NCI-H2171 (cell line): ENCODE data around the gene GALNT6.

Experiments
- DNase-seq: peaks from one replicate; lab custom pipeline; 2025; lab: John Stamatoyannopoulos, UW

The GALNT6 gene

DNA sequence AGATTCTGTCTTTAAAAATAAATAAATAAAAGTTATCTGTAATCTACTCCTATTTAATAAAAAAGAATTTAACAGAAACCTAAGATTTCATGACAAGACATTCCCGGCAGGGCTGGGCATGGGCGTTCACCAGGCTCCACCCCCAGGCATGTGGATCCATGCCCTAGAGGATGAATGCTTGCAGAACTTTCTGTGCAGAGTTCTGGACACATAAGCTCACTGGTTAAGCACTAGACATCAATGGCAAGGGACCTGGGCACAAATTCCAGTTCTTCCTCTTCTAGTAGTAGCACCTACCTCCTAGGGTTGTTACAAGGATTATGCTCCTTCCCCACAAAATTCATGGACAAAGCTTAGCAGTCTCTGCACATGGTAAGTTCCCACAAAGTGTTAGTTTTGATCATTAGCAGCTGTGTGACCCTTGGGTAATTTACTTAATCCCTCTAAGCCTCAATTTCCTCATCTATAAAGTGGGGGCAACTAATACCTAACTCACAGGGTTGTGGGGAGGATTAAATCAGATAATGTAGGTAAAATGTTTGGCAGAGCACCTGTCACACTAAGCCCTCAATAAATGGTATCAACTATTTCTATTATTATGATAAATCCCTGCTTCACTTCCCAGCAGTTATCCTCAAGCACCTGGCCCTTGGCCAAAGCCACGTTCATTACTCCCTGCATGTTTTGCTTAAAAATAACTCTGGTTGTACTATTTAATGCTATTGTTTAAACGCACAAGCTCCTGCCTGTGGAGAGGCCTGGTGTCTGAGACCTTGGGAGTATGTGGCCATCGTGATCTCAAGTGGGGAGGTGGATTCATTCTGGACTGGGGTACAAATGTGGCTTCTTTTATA, 9.8 kb downstream of the GALNT6 start:
- no peak for DNase-seq

DNA sequence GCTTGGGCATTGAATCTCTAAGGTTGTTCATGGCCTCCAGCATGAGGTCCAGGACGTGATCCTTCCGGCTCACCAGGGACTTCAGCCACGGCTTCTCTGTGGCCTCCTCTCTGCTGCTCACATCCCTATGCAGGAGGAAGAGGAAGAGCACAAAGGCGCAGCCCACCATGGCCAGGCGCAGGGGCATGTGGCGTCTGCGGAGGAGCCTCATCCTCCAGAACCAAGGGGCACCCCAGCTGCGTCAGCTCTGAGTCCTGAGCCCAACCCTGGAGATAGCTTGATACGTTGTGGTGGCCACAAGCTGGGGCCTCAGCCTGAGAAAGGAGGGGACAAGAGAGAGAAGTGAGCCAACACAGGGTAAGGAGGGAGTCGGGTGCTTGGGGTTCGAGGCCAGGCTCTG, 11.6 kb downstream of the GALNT6 start:
- DNase-seq: no peak

DNA sequence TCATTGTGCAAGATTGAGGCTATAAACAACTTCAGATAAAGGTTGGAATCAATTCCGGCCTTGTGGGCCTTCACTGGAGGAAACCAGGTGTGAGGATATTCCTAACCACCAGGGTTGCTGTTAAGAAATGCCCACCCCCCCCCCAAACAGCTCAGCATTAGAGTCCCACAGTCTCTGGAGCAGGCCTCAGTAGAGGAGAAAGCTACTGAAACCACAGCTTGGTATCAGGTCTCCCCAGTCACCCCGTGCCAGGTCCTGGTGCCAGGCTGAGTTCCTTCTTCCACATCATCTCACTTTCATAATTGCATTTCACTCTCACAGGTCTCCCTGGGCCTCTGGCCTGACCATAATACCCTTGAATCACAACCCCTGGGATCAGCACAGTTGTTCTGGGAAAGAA, 12.5 kb downstream of the GALNT6 start:
- DNase-seq: no peak

DNA sequence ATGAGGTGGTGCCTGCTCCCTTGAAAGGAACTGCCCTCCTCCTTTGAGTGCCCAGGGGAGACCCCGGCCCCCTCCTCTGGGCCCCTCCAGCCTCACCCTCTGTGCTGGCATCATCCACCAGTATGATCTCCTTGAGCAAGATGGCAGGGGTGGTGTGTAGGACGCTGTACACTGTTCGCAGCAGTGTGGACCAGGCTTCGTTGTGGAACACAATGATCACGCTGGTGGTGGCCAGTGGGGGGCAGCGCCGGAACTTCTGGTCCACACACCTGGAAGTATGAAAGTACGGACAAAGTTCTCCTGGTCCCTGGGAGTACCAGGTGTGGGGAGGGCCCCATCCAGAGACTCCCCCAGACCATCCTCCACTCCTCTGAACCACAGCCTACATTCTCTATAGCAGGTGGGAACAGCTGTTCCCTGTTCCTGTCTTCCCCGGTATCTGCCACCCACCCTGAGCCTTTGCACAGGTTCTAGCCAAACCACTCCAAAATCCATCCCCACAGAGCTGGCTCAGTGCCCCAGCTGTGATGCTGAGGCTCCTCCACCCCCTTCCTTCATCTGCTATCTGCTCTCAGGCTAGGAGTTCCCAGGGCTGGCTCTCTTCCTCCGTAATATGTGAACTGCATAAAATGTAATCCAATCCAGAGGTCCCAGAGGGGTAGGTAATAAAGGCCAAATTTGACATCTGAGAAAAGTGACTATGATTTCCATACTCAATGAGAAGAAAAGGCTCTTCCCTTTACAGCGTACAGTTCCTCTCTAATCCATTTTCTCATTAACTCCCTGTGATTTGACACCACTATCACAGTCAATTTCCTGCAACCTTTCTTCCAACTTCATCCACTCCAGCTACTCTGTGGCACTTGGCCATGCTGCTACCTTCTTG, 13.9 kb downstream of the GALNT6 start:
- DNase-seq: peak; percentile 89

DNA sequence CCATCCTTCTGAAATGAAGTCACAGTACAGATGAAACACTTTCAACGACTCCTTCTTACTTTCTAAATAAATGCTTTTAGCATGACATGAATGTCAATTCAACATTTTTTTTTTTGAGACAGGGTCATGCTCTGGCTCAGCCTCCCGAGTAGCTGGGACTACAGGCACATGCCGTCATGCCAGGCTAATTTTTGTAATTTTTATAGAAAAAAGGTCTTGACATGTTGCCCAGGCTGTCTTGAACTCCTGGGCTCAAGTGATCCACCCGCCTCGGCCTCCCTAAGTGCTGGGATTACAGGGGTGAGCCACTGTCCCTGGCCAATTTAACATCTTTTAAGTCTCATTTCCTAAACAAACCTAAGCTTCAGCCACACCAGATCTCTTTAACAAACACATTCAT, 16.4 kb downstream of the GALNT6 start:
- DNase-seq: no peak

DNA sequence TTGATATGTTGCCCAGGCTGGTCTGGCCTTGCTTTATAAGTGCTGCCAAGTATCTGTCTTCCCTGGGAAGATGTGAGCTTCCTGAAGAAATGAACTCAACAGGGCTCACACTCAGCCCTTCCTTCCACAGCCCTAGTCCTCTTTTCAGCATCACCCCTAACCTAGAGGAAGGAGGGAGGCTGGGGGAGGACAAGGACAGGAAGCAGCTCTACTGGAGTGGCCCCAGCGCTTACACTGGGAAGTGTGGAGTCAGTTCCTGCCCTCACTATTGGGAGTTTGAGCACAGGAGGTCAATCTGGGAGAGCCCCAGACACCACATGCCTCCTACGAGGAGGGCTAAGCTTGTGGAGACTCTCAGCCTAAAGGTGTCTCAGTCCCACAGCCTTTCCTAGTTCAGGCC, 16.8 kb downstream of the GALNT6 start:
- DNase-seq: no peak

DNA sequence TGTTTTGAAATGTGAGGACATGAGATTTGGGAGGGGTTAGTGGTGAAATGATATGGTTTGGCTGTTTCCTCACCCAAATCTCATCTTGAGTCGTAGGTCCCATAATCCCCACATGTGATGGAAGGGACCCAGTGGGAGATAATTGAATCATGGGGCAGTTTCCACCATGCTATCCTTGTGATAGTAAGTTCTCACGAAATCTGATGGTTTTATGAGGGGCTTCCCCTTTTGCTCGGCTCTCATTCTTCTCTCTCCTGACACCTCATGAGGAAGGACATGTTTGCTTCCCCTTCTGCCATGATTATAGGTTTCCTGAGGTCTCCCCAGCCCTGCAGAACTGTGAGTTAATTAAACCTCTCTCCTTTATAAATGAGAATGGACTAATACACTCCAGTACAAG, 18.0 kb downstream of the GALNT6 start:
- no peak for DNase-seq

DNA sequence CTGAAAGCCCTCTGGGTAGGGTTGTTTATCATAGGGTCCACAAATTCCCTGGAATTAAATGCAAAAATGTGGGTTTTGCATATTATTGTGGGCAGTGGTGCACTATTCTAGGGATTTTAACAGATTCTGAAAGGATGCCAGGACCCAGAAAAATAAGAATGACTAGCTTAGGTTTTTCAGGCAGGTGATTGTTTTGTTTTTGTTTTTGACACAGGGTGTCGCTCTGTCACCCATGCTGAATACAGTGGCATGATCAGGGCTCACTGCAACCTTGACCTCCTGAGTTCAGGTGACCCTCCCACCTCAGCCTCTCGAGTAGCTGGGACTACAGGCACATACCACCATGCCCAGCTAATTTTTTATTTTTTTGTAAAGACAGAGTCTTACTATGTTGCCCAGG, 19.2 kb downstream of the GALNT6 start:
- DNase-seq: no peak

DNA sequence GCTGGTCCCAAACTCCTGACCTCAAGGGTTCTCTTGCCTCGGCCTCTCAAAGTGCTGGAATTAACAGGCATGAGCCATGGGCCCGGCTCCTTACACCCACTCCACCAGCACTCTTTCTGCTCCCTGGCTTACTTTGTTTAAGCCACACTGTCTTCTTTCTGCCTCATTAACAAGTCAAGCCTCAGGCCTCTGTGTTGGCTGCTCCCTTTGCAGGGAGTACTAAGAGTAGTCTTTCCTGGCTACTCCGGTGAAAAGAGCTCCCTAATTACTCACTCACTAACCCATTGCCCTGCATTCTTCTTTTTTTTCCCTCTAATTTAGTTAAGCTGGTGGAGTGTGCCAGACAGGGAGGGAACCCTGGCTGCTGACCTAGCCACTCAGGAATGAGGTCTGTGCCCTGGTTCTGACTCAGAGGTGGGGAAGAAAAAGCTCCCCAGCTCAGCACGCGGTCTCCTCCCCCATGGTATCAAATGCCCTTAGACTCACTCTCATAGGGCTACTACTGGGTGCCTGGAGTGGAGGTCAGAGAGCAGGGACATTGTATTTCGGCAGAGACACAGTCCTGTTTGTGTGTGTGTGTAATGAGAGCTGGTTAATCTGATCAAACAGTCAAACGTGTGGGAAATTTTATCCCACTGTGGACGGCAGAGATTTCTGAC, 19.8 kb downstream of the GALNT6 start:
- DNase-seq: no peak

DNA sequence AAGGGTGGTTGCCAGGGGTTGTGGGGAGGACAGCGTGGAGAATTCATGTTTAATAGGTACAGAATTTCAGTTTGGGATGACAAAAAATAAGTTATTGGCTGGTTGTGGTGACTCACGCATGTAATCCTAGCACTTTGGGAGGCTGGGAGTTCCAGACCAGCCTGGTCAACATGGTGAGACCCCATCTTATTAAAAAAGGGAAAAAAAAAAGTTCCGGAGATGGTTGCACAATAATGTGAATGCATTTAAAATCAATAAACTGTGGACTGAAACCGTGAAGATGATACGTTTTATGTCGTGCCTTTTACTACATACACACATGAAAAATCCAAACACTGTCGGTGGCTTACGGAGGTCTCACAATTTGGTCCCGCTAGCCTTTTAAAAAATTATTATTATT, 20.5 kb downstream of the GALNT6 start:
- DNase-seq: no peak

DNA sequence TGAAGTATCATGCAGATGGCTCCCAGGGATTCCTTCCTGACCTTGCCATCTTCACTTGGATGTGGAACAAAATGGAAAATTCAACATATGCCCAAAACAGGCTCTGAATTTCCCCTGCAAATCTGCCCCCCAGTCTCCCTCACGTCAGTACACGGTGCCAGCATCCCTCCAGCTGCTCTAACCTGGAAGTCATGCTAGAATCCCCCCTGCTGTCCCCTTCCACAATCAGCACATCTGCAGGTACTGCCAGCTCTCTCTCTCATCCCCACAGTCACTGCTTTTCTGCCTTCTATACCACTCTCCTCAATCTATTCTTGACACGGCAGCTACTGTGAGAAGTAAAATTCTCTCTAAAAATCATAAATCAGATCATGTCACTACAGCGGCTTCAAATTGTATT, 21.6 kb downstream of the GALNT6 start:
- DNase-seq: no peak

DNA sequence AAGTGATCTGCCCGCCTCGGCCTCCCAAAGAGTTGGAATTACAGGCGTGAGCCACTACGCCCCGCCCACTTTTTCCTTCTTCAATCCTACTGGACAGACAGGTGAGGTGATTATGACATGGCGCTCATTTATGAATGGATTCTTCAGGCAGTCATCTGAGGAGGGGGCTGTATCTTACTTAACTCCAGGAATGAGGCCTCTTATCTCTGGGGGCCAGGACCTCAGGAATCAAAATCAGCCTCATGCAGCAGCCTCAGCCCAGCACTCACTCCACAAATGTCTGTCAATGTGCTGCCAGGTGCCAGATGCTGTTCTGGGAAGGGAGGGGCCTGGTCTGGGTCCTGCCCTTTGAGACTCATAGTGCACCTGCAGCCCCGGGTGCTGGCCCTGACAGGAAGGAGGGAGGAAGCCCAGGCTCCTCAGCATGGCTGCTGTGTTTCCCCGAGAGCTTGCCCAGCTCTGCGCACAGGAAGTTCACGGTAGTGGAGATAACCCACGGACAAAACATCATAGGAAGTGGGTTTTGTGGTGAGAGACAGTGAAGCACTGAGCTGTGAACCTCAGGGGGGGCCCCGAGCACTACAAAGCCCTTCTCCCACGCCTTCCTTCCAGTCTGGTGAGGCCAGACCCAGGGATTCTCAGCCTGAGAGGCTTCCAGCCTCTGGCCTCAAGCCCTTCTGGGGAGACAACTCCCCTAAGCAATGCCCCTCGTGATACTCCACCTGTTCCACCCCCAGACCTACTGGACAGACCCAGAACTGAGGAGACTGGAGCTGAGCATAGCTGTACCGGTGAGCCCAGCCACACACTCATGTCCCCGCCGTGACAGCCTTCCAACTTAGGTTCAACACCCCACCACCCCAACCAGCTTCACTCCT, 22.3 kb downstream of the GALNT6 start:
- DNase-seq: peak; percentile 40

DNA sequence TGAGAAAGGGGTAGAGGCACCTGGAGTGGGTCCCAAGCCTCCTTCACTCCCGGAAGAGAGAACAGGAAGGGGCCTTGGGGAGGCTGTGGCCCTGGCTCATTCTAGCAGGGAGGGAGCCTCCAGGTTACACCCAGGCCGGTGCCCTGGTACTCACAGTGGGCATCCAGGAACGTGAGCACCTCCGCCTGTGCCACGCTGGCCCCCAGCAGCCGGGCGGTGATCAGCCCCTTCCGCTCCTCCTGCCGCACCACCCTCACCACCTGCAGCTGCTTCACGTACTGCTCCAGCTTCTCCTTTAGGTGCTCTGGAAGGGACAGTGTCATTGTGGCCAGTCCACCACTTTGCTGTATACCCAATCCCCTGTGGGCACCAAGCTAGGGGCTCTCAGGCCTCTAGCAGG, 25.9 kb downstream of the GALNT6 start:
- DNase-seq: no peak

DNA sequence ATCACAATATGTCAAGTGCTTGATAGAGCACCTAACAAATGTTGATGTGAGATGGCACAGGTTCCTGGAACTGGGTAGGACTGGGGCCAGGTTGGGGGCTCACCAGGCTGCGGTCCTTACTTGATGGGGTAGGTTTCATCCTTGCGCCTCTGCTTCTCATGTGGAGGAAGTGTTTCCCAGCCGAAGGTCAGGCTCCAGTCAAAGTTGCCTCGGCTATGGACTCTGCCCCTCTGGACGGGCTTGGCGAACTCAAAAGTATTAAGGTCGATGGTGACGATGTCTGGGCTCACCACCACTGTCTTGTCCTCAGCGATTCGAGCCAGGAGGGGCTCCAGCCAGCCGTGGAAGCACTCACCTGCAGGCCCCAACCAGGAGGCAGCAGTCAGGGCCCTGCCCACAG, 27.2 kb downstream of the GALNT6 start:
- no peak for DNase-seq

DNA sequence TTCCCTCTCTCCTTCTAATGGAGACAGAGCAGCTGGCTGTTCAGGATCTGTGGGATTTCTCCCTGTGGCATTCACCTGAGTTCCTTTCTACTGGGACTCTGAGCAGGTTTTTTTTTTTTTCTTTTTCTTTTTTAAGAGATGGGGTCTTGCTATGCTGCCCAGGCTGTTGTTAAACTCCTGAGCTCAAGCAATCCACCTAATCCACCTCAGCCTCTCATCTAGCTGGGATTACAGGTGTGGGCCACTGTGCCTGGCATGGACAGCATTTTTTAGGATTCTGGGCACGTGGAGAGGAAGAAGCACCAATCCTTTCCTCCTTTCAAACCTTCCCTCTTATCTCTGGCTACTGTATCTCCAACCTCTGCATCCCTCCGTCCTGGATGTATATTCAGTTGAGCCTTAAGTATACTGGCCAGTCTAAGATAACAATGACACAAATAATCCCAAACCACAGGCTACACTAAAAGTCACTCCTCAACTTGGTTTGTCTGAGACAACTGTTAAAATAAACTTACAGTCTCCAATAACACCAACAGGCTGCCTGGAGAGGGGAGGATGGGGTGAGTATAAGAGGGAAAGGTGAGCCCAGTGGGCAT, 28.4 kb downstream of the GALNT6 start:
- DNase-seq: no peak

DNA sequence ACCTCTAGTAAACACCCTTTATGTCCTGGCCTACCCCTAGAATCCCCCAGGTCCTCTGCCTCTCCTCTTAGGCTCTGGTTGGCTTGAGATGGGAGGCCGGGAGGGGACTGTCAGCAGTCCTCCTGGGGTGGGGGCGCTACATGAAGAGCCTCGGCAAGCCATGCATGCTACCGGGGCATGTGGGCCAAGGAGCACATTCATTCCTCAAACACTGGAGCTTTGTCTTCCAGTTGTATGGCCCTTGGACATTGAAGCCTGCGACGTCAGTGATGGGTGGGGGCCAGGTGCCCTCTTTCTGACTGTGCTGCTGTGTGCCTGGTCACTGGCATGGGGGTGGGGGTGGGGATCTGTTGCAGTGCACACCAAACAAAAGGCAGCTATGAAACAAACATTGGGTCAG, 28.9 kb downstream of the GALNT6 start:
- DNase-seq: no peak

DNA sequence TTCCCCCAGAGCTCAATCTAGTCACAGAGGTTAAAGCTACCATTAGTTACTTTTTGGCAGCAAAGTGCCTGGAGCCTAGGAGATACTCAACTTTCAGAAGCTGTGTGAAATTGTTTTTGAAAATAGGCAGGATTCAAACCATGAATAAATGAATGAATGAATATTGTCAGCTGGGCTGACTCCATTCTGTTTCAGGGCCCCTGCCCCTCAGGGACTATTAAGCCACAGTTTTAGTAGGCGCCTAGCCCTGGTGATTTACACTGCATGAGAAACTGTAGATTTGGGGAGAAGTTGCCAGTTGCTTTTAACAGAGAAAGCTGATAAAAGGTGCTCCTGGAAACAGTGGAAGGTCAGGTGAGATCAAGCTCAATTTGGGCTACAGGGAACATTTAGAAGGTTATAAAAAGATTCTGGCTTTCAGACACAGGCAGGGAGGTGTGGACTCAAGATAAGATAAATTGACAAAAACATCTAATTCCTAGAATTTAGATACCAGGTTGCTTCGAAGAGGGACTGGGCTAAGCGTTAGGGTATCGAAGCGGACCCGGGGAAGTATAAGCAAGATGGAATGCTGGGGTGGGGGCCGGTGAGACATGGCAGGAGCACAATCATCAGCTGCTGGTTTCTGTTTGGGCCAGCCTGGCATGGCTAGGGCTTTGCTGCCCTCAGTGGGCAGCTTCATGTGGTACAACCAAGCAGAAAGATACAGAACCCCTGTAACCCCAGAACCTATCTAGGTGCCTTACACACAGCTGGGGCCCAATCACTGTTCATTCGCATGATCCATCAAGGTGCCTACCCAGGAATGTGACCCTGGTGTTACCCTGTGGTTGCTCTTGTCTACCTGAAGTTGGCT, 29.8 kb downstream of the GALNT6 start:
- DNase-seq: no peak

DNA sequence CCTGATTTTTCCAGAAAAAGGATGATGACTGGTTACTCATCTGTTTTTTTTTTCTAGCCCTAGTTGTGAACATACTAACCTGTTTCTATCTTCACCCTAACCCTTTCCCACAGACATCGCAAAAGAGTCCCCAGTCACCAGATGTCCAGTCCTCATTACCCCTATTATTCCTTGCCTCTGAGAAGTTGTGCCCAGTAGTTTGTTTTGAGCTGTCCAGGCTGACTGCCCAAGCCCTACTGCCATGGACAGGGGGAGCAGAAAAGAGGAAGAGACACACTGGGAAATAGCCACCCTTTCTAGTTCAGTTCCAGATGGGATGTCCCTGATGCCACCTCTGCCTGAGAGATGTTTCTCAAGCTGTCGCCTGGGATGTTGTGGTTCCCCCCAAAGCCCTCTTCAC, 30.9 kb downstream of the GALNT6 start:
- DNase-seq: no peak

DNA sequence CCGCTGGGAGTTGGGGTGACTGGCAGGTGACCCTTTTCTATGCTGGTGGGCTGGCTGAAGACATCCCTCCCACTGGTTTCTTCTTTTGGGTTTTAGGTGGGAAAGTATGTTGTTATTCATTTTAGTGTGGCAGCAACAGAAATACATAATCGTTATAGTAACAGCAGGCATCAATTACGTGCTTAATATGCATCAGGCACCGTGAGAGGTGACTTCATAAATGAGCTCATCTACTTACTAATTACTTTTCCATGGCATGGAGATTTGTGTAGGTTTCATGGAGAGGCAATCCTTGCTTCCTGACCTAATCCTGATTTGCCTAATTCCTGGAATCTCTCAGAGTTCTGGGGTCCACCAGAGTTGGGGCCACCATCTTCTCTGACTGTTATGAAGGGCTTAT, 31.4 kb downstream of the GALNT6 start:
- no peak for DNase-seq

DNA sequence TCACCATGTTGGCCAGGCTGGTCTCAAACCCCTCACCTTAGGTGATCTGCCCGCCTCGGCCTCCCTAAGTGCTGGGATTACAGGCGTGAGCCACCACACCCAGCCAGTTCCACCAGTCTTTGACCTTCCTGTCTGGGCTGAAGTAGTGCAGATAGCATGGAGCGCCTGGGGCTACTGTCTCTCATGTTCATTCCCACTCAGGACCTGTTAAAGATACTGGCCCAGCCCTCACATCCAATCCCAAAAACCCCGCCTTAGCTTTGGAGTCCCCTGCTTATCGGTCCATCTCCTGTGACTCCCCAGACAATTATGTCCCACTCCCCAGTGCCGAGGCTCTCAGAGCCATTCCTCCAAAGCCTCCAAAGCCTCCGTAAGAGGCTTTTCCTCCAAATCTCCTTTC, 32.7 kb downstream of the GALNT6 start:
- DNase-seq: no peak
